Measurements from ENCODE around the gene RFX7.

GRCh38 chr15:56128081-56128480 lies 115.6 kb downstream of the RFX7 start:
- no peak for TF ChIP-seq CTCF (IDR thresholded peaks at IDR 0.05; ENCODE audit: borderline replicate concordance, extremely low read depth, low read length, poor library complexity, severe bottlenecking)
- TF ChIP-seq EZH2 (IDR thresholded peaks at IDR 0.05; ENCODE audit: borderline replicate concordance, low read depth, low read length, severe bottlenecking): no peak

Data from DND-41 (cell line).